DOHH2 (cell line): ENCODE measurements around the gene SLC27A5.

Experiments used
- EZH2phosphoT487 ChIP-seq: fragments of 200-600 bp; sonication (generic); IDR thresholded peaks from 2 replicates; pipeline ENCODE4 v1.6.1; 2017; ENCODE audit warnings: borderline replicate concordance, mild to moderate bottlenecking, antibody characterized with exemption, low read length, moderate library complexity, mixed read lengths
- TF ChIP-seq, protein P1 (sequence below): fragments of 200-600 bp; sonication (generic); IDR thresholded peaks from one replicate; pipeline ENCODE4 v1.5.1; 2014; ENCODE audit warnings: antibody characterized with exemption, mild to moderate bottlenecking, low read depth, low read length; ENCODE audit not compliant: poor library complexity, severe bottlenecking

DNA sequence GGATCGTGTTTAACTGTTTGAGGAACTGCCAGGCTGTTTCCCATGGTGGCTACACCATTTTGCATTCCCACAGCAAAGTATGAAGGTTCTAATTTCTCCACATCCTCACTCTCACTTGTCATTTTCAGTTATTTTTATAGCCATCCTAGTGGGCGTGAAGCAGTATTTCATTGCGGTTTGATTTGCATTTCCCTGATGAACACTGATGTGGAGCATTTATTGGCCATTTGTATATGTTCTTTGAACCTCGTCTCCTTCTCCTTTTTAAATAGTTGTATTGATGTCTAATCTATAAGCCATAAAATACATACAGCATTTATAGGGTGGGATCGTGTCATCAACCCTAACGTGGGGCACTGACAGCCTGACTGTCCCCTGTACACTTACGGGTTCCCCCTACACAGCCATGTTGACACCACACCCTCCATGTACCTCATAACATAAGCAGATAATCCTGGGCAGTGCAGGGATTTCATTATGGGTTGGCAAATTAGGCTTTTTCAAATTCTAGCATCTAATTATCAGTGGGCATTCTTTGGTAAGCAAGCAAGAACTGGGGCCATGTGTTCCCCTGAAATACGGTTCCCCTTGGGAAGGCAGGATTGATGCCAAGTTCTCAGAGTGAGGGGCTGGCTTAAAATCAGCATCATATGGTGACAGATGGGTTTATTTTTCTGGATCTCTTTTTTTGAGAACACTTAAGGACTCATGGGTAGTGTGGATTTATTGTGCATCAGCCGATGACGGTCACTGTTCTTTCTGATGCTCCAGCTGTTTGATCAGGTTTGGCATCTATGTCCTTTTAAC, 19.4 kb upstream of the SLC27A5 start:
- TF ChIP-seq, protein P1, sequence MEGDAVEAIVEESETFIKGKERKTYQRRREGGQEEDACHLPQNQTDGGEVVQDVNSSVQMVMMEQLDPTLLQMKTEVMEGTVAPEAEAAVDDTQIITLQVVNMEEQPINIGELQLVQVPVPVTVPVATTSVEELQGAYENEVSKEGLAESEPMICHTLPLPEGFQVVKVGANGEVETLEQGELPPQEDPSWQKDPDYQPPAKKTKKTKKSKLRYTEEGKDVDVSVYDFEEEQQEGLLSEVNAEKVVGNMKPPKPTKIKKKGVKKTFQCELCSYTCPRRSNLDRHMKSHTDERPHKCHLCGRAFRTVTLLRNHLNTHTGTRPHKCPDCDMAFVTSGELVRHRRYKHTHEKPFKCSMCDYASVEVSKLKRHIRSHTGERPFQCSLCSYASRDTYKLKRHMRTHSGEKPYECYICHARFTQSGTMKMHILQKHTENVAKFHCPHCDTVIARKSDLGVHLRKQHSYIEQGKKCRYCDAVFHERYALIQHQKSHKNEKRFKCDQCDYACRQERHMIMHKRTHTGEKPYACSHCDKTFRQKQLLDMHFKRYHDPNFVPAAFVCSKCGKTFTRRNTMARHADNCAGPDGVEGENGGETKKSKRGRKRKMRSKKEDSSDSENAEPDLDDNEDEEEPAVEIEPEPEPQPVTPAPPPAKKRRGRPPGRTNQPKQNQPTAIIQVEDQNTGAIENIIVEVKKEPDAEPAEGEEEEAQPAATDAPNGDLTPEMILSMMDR: no peak
- TF ChIP-seq EZH2phosphoT487: no peak
